K562 treated with DMSO at 1 percent for 48 hours (cell line): ENCODE data around the gene CORO2B. TPM values are rescaled to one million over a fixed set of nuclear protein-coding genes. Genes with fewer than 3 reads are reported as not detected.

Source experiments
- total RNA-seq: library from RNA; unstranded; fragments of 300-600 nt; gene quantifications from 2 replicates; pipeline ENCODE4 v1.2.3, GENCODE V29; 2022; ENCODE audit warnings: low replicate concordance; ENCODE audit errors: extremely low read depth

CORO2B gene
- not detected in 2 replicates for total RNA-seq

GRCh38 chr15:68578980-68579935 lies at the start of gene CORO2B:
Gene CORO2B (plus strand): TSS chr15:68578993. CDS start chr15:68579263, 270 bp downstream.

Other genes with a start within 250 kb of the CORO2B start
- gene ITGA11, start 146.8 kb upstream of the CORO2B start, total RNA-seq: not detected in 2 replicates
- not detected in 2 replicates for gene ANP32A, start 241.9 kb downstream of the CORO2B start, total RNA-seq